HG03108 (cell line): ENCODE measurements around the gene CD69.

Source experiments
- ATAC-seq: cut with Tn5 transposase; IDR thresholded peaks from one replicate; pipeline ENCODE4 v1.9.1; 2021; ENCODE audit warnings: moderate library complexity; ENCODE audit not compliant: unreplicated experiment

CD69 gene

GRCh38 chr12:9760699-9761418 is at the start of gene CD69:
CD69 (minus strand) TSS chr12:9760901; CDS start chr12:9760820, 81 bp downstream.
- peak; percentile 42 for ATAC-seq

GRCh38 chr12:9809866-9810265 is 49.2 kb upstream of the CD69 start:
- no peak for ATAC-seq

- no peak for ATAC-seq
These were observed 48.6 kb upstream of the CD69 start for GRCh38 chr12:9809338-9809737.

GRCh38 chr12:9808504-9808903 is 47.8 kb upstream of the CD69 start:
- no peak for ATAC-seq

- no peak for ATAC-seq
These were observed 46.0 kb upstream of the CD69 start for GRCh38 chr12:9806714-9807113.

GRCh38 chr12:9805883-9806282 is 45.2 kb upstream of the CD69 start:
- no peak for ATAC-seq

- no peak for ATAC-seq
These were observed 39.3 kb upstream of the CD69 start for GRCh38 chr12:9799961-9800360.

GRCh38 chr12:9797722-9798619 is 37.3 kb upstream of the CD69 start:
- ATAC-seq, result peak; percentile 96

GRCh38 chr12:9796971-9797370 is 36.3 kb upstream of the CD69 start:
- no peak for ATAC-seq

GRCh38 chr12:9796346-9796745 is 35.6 kb upstream of the CD69 start:
- no peak for ATAC-seq

- ATAC-seq, result no peak
These were observed 35.2 kb upstream of the CD69 start for GRCh38 chr12:9795945-9796344.

- ATAC-seq, result no peak
These were observed 33.9 kb upstream of the CD69 start for GRCh38 chr12:9794484-9795093.

GRCh38 chr12:9793779-9794395 is 33.2 kb upstream of the CD69 start:
- no peak for ATAC-seq

GRCh38 chr12:9792961-9793617 is 32.4 kb upstream of the CD69 start:
- no peak for ATAC-seq

- no peak for ATAC-seq
These were observed 31.6 kb upstream of the CD69 start for GRCh38 chr12:9792185-9792900.

- ATAC-seq, result no peak
These were observed 26.3 kb upstream of the CD69 start for GRCh38 chr12:9786726-9787717.

GRCh38 chr12:9784816-9785215 is 24.1 kb upstream of the CD69 start:
- no peak for ATAC-seq

- ATAC-seq, result no peak
These were observed 23.6 kb upstream of the CD69 start for GRCh38 chr12:9784326-9784725.
